ENCODE data around the gene PPP2R5A. TPM values are rescaled to one million over a fixed set of nuclear protein-coding genes. Genes with fewer than 3 reads are reported as not detected.

PPP2R5A gene
- total and polyA plus RNA-seq, 2 experiments from 2014 or later, result 51.7 to 67.4 TPM

GRCh38 chr1:212341090-212341489 lies 55.9 kb downstream of the PPP2R5A start:
- Histone ChIP-seq H3K9me3 (ENCODE audit: low read depth) (no peaks in the 10 kb centered on the region), H3K27ac (no peak overlapping the region), H3K27me3 (no peaks in the 10 kb centered on the region), H3K36me3 (peaks cover 24% of the 10 kb centered on the region), H3K4me1 (ENCODE audit: low read depth) (no peaks in the 10 kb centered on the region), H3K4me3 (no peak overlapping the region)
- TF ChIP-seq CTCF (IDR thresholded peaks at IDR 0.05; ENCODE audit: low read depth, low read length), result no peak
- no peak for DNase-seq (ENCODE audit: low read depth in 1 of 2, low spot score in 1 of 2)

- Histone ChIP-seq H3K4me3 (no peak overlapping the region), H3K27ac (no peak overlapping the region), H3K27me3 (no peaks in the 10 kb centered on the region), H3K36me3 (peaks cover 46% of the 10 kb centered on the region), H3K4me1 (ENCODE audit: low read depth) (no peaks in the 10 kb centered on the region), H3K9me3 (ENCODE audit: low read depth) (no peaks in the 10 kb centered on the region)
- TF ChIP-seq CTCF (IDR thresholded peaks at IDR 0.05; ENCODE audit: low read depth, low read length), result no peak
- DNase-seq (ENCODE audit: low read depth in 1 of 2, low spot score in 1 of 2), result no peak
Measured at GRCh38 chr1:212344905-212345304, 59.7 kb downstream of the PPP2R5A start.

GRCh38 chr1:212346601-212347000 lies 61.4 kb downstream of the PPP2R5A start:
- Histone ChIP-seq H3K9me3 (ENCODE audit: low read depth) (no peaks in the 10 kb centered on the region), H3K4me3 (no peak overlapping the region), H3K36me3 (peaks cover 51% of the 10 kb centered on the region), H3K4me1 (ENCODE audit: low read depth) (no peaks in the 10 kb centered on the region), H3K27me3 (no peaks in the 10 kb centered on the region), H3K27ac (no peak overlapping the region)
- TF ChIP-seq CTCF (IDR thresholded peaks at IDR 0.05; ENCODE audit: low read depth, low read length), result no peak
- DNase-seq (ENCODE audit: low read depth in 1 of 2, low spot score in 1 of 2), result no peak

- no peaks in the 10 kb centered on the region for H3K27me3 ChIP-seq
- no peak for DNase-seq (ENCODE audit: low read depth in 1 of 2, low spot score in 1 of 2)
- H3K36me3 ChIP-seq, result peaks cover 45% of the 10 kb centered on the region
Measured at GRCh38 chr1:212351588-212352362, 66.6 kb downstream of the PPP2R5A start.

GRCh38 chr1:212353181-212353580 lies 68.0 kb downstream of the PPP2R5A start:
- Histone ChIP-seq H3K27ac (no peak overlapping the region), H3K27me3 (no peaks in the 10 kb centered on the region), H3K4me3 (no peak overlapping the region), H3K4me1 (ENCODE audit: low read depth) (no peaks in the 10 kb centered on the region), H3K36me3 (peaks cover 44% of the 10 kb centered on the region), H3K9me3 (ENCODE audit: low read depth) (no peaks in the 10 kb centered on the region)
- no peak for TF ChIP-seq CTCF (IDR thresholded peaks at IDR 0.05; ENCODE audit: low read depth, low read length)
- no peak for DNase-seq (ENCODE audit: low read depth in 1 of 2, low spot score in 1 of 2)

More at GRCh38 chr1:212351588-212352362, 66.6 kb downstream of the PPP2R5A start:
- H3K4me1 ChIP-seq (ENCODE audit: low read depth), result no peaks in the 10 kb centered on the region
- H3K27ac ChIP-seq, result no peak overlapping the region
- no peak for TF ChIP-seq CTCF (IDR thresholded peaks at IDR 0.05; ENCODE audit: low read depth, low read length)
- no peak overlapping the region for H3K4me3 ChIP-seq
- H3K9me3 ChIP-seq (ENCODE audit: low read depth), result no peaks in the 10 kb centered on the region

All from cardiac muscle cell (in vitro differentiated cells and primary cell).